Measurements from ENCODE around the gene ZNF681.
A peak's percentile ranks its signal among the peaks of the same experiment; 100 is the strongest.
"Not testable (repeated sequence)": the region's sequence is repeated elsewhere in the genome, so short reads cannot be mapped to it uniquely, and the experiment has no call there.

ZNF681 gene

DNA sequence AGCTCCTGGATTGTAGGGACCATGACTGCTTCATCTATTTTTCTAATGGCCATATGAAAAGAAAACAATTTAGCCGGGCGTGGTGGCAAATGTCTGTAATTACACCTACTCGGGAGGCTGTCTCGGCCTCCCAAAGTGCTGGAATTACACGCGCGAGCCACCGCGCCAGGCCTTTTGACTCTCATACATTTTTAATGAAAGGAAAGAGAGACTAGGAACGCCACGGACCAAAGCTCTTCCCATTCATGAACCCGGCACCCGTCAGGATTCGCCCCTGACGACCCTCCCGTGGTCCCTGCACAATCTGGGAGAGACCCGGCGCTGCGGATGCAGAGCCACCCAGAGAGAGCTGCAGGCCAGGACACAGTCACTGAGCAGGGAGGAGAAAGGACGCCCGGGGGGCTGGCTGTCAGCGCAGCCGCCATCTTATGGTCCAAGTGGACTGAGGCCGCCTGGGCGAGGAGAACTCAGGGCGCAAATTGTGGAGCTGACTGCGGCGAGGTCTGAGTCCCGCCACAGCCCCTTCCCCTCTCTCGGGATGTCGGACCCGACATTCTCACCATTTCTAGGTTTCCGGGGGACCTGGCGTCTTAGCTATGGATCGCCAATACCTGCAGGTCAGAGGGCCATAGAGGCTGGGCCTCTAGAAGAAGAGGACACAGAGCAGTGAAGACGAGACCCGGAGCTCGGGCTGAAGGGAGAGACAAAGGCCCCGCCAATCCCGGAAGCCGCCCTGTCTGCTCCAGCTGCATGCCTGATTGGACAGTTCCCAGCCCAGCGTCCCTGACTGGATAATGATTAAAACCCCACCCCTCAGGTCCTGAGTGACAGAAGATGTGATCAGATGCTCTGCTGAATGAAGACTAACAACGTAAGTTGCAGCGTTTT is at the start of gene ZNF681:
Gene ZNF681, minus strand, starts transcription at position 705 of the 888 bp plus-strand sequence. Its CDS starts 142 bp downstream, at position 563.
- DNase-seq, result peak; percentile 86 to 88

GRCh38 chr19:23804676-23805075 is 46.0 kb upstream of the ZNF681 start:
- no peak for DNase-seq

GRCh38 chr19:23802290-23802689 is 43.6 kb upstream of the ZNF681 start:
- DNase-seq, result no peak

DNA sequence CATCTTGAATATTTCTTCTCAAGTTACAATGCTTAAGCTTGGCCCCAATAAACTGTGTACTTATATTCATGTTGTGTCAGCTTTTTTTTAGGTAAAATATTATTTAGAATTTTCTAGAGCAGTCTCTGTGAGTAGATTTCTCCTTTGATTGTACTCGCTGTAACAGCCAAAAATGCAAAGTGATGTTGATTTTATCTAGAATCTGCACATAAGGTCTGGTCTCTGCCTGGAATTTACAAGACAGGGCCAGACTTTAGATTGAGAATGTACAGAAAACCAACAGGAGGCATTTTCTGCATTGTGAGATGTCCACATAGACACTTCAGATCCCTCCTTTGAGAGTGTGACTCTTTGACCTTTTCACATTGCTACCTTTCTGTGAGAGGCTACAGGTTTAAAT is 43.1 kb upstream of the ZNF681 start:
- DNase-seq, result no peak

DNA sequence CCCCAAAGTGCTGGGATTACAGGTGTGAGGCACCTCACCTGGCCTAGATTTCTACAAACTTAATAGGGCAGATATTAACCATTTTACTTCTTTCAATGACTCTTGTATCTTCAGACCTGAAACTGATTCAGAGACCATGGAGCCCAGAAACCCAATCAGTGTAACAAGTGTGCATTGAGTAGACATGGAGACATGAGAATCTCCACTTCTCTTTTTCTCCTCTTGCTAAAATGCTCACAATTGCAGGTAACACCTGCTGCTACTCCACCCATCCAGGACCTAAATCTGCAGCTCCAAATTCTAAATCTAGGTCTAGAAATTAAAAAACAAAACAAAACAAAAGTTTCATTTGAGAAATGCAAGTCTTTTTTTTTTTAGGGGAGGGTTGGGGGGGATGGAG is 42.2 kb upstream of the ZNF681 start:
- DNase-seq, result no peak

- DNase-seq, result no peak
Measured at GRCh38 chr19:23800271-23800670, 41.6 kb upstream of the ZNF681 start.

DNA sequence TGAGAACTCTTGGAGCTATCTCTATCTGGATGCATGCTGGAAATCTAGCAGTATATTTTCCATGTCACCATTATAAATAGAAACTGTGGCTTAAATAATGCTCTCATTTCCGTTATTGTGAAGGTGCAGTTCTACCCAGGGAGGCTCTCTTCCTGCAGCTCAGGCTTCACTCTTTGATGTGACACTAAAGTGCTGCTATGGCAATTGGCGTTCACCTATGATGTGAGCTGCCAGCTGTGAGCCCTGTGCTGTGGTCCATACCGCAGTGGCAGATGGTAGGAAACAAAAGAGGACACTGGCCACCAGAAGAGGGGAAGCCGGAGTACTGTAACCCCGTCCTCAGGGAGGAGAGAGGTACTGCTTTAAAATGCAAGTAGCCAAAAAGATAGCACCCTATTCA is 40.6 kb upstream of the ZNF681 start:
- DNase-seq, result no peak

- no peak for DNase-seq
Measured at GRCh38 chr19:23795462-23795861, 36.8 kb upstream of the ZNF681 start.

DNA sequence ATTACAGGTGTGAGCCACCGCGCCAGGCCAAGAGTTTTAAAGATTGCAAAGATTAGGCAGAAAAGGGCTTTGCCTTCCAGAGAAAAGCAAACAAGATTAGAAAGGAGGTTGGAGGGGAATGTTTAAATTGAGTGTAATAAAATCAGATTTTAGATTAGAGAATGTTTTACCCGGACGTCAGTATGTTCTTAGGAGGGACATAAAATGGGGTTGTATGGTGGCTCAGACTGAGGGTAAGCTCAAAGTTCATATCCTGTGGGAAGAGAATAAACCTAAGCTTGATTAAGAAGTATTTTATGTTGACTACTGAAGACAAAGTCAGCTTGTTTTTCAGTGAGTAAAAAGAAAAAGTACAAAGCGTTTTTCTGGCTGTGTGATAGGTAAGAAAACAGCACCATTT is 34.1 kb upstream of the ZNF681 start:
- no peak for DNase-seq

GRCh38 chr19:23790641-23791488 is 32.2 kb upstream of the ZNF681 start:
- DNase-seq, result no peak

GRCh38 chr19:23789246-23789645 is 30.6 kb upstream of the ZNF681 start:
- no peak for DNase-seq

DNA sequence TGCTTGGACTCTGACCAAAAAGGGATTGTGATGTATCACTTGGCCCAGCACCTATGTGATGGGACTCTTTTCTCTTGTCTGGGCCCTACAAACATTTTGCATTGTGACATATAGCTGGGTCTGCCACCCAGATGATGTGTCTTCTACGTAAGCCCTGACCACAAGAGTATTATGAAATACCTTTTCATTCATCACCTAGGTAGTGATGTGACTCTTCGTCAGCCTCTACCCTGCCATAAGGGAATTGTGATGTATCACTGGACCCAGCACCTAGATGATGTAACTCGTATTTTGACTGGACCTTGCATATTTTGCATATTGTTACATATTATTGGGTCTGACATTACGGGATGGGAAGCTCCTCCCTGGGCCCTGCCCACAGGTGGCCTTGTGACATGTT is 29.7 kb upstream of the ZNF681 start:
- DNase-seq, result no peak

DNA sequence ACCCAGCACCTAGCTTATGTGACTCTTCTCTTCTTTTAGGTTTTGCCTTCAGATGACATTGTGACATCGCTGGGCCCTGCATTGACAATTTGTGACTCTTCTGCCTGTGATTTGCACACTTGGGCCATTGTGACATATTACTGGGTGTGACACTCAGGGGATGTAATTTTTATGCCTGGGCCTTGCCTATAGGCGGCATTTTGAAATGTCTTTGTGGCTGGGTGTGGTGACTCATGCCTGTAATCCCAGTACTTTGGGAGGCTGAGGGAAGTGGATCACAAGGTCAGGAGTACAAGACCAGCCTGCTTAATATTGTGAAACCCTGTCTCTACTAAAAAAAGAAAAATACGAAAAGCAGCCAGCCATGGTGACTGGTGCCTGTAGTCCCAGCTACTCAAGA is 28.4 kb upstream of the ZNF681 start:
- no peak for DNase-seq

DNA sequence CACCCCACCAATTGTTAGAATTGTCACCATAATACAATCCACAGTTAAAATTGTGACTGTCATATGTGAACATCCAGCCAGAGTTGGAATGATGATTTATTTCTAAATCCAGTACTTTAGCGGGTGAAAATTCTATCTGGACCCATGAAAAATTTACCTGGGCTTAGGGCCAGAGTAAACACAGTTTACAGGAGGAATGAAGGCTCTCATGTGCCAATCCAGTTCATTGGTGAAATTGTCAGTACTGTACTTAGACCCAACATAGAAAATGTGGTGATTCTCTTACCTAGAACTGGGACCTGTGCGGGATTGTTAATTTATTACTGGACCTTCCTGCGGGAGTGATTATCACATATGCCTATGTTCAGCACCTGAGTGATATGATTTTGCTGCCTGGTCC is 27.3 kb upstream of the ZNF681 start:
- no peak for DNase-seq

- no peak for DNase-seq
Measured at GRCh38 chr19:23784274-23784673, 25.6 kb upstream of the ZNF681 start.

- no peak for DNase-seq
Measured at GRCh38 chr19:23783636-23784035, 24.9 kb upstream of the ZNF681 start.

DNA sequence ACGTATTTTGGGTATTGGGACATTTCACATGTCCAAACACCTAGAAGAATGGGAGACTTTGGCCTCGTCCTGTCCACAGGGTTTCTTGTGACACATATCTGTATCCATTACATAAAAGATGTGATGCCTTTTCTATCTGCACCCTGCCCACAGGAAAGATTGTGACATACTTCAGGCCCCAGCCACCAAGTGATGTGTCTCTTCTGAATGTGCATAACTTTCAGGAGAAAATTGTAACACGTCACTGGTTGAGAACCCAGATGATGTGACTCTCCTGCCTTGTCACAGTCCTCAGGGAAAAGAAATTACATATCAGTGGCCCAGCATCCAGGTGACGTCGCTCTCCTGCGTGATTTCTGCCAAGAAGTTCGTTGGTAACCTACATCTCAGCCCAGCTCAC is 21.0 kb upstream of the ZNF681 start:
- DNase-seq, result no peak

DNA sequence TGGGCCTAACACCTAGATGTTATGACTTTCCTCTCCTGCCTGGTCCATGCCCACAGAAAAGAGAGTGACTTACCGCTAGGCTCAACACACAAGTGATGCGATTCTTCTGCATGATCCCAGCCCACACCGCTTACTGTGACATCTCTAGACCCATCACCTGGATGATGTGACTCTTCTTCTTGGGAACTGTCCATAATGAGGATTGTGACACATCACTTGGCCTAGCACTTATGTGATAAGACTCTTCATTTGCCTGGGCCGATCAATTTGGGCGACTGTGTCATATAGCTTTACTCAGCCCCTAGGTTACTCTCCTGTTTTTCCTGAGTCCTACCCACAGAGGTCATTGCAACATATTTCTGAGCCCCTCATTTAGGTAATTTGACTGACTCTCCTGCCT is 19.9 kb upstream of the ZNF681 start:
- no peak for DNase-seq

GRCh38 chr19:23778036-23778435 is 19.3 kb upstream of the ZNF681 start:
- not testable (repeated sequence) for DNase-seq

GRCh38 chr19:23777216-23777615 is 18.5 kb upstream of the ZNF681 start:
- DNase-seq, result no peak

GRCh38 chr19:23776507-23777205 is 18.0 kb upstream of the ZNF681 start:
- no peak for DNase-seq

- DNase-seq, result no peak
Measured at GRCh38 chr19:23774524-23774971, 15.9 kb upstream of the ZNF681 start.

GRCh38 chr19:23774106-23774505 is 15.4 kb upstream of the ZNF681 start:
- no peak for DNase-seq

Measured in activated T-cell treated with anti-CD3 and anti-CD28 coated beads, Interleukin-2, amount 50 U/mL, for 48 hours (primary cell).